Measurements from ENCODE around the gene SERINC5.

The SERINC5 gene

DNA sequence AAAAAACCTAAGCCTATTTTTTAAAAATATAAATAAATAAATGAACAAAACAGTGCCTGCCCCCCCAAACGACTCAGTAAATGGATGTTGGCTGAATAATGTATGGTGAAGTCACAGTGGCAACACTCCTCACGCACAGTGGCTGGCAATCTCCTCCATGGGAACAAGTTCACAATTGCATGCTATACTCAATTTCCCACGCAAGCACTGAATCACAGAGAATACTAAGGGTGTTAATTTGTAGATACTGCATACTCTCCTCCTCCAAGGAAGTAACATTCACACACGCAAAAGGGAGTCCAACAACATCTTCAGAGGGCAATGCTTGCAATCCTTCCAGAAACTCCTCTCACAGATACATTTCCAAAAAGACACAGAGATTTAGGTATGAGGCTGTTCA is 47.5 kb downstream of the SERINC5 start:
- TF ChIP-seq CTCF (conservative IDR thresholded peaks at IDR 0.05; ENCODE audit: low read depth, low read length), result no peak
- no peaks in the 10 kb centered on the region for H3K27me3 ChIP-seq (ENCODE audit: insufficient read depth, low read depth)
- H3K4me1 ChIP-seq (ENCODE audit: low read depth, poor library complexity, severe bottlenecking), result peaks cover 9% of the 10 kb centered on the region
- no peak overlapping the region for H3K9ac ChIP-seq
- H3K27ac ChIP-seq, result no peak overlapping the region
- H4K20me1 ChIP-seq (ENCODE audit: insufficient read depth), result no peaks in the 10 kb centered on the region; the same call in 1 of the 2 replicates
- H3K4me3 ChIP-seq (IDR thresholded peaks at IDR 0.05; ENCODE audit: insufficient read depth, low read depth, low read length), result no peak overlapping the region
- H2AFZ ChIP-seq (ENCODE audit: low read depth), result no peak overlapping the region
- H3K4me2 ChIP-seq, result no peak overlapping the region
- H3K79me2 ChIP-seq (ENCODE audit: insufficient read depth, low read depth), result peaks cover 12% of the 10 kb centered on the region; the same call in 1 of the 2 replicates
- H3K36me3 ChIP-seq (ENCODE audit: insufficient read depth), result no peaks in the 10 kb centered on the region

DNA sequence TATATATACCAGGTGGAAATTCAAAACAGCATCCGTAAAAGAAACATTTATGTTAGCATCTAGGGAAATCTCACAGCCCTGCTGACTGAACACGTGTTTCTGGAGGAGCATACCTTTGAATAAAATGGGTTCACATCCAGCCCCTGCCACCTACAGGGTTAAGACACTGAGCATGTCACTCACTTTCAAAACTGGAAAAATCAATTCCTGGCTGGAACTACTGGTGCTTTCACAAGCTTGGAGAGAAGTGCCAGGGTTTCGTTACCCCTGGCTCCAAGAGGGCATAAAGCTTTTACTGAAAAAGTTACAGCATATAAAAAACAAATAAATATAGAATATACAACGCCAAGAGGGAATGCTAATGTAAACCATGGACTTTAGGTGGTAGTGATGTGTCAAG is 48.0 kb downstream of the SERINC5 start:
- TF ChIP-seq CTCF (conservative IDR thresholded peaks at IDR 0.05; ENCODE audit: low read depth, low read length), result no peak
- Histone ChIP-seq H3K9ac (no peak overlapping the region), H3K27ac (no peak overlapping the region), H3K36me3 (ENCODE audit: insufficient read depth) (no peaks in the 10 kb centered on the region), H3K4me1 (ENCODE audit: low read depth, poor library complexity, severe bottlenecking) (peaks cover 9% of the 10 kb centered on the region), H2AFZ (ENCODE audit: low read depth) (no peak overlapping the region), H3K79me2 (ENCODE audit: insufficient read depth, low read depth) (peaks cover 12% of the 10 kb centered on the region; the same call in 1 of the 2 replicates), H3K4me2 (no peak overlapping the region), H3K4me3 (IDR thresholded peaks at IDR 0.05; ENCODE audit: insufficient read depth, low read depth, low read length) (no peak overlapping the region), H4K20me1 (ENCODE audit: insufficient read depth) (no peaks in the 10 kb centered on the region; the same call in 1 of the 2 replicates), H3K27me3 (ENCODE audit: insufficient read depth, low read depth) (no peaks in the 10 kb centered on the region)

DNA sequence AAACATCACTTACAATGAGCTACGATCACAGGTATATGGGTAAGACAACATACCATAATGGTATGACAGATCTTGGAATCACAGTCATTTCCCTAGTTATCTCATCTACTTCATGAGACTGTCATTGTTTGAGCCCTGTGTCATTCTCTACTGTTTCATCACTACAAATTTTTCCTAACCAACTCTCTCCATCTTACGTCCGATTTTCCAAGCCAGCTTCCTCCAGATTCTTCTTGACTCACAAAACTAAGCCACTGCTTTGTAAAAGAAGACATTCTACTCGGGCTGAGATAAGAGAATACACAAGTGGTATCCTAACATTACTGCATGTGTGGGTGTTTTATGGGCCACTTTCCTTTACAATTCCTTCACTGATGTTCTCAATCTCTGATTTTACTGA is 49.6 kb downstream of the SERINC5 start:
- H3K79me2 ChIP-seq (ENCODE audit: insufficient read depth, low read depth), result peaks cover 8% of the 10 kb centered on the region; the same call in 1 of the 2 replicates
- TF ChIP-seq CTCF (conservative IDR thresholded peaks at IDR 0.05; ENCODE audit: low read depth, low read length), result no peak
- H3K4me1 ChIP-seq (ENCODE audit: low read depth, poor library complexity, severe bottlenecking), result peaks cover 9% of the 10 kb centered on the region
- H3K4me2 ChIP-seq, result no peak overlapping the region
- no peak overlapping the region for H3K9ac ChIP-seq
- no peak overlapping the region for H3K27ac ChIP-seq
- H3K4me3 ChIP-seq (IDR thresholded peaks at IDR 0.05; ENCODE audit: insufficient read depth, low read depth, low read length), result no peak overlapping the region
- no peak overlapping the region for H2AFZ ChIP-seq (ENCODE audit: low read depth)
- no peaks in the 10 kb centered on the region; the same call in 1 of the 2 replicates for H4K20me1 ChIP-seq (ENCODE audit: insufficient read depth)
- H3K36me3 ChIP-seq (ENCODE audit: insufficient read depth), result no peaks in the 10 kb centered on the region
- H3K27me3 ChIP-seq (ENCODE audit: insufficient read depth, low read depth), result no peaks in the 10 kb centered on the region

DNA sequence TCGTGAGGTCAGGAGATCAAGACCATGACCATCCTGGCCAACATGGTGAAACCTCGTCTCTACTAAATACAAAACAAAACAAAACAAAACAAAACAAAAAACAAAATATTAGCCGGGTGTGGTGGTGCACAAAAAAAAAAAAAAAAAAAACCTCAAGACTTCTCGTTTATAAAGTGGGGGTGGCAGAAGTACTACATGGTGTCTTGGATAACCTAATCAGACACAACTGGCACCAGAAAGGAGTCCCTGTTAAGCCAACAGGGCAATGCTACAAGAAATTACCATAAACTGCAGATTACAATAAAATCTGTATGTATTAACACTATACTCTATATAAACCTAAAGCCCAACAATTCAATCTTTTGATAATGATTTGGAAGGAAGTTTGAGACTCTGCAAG is 50.0 kb downstream of the SERINC5 start:
- Histone ChIP-seq H3K79me2 (ENCODE audit: insufficient read depth, low read depth) (peaks cover 8% of the 10 kb centered on the region; the same call in 1 of the 2 replicates), H3K27me3 (ENCODE audit: insufficient read depth, low read depth) (no peaks in the 10 kb centered on the region), H4K20me1 (ENCODE audit: insufficient read depth) (no peaks in the 10 kb centered on the region; the same call in 1 of the 2 replicates), H3K4me1 (ENCODE audit: low read depth, poor library complexity, severe bottlenecking) (peaks cover 9% of the 10 kb centered on the region), H3K9ac (no peak overlapping the region), H3K4me3 (IDR thresholded peaks at IDR 0.05; ENCODE audit: insufficient read depth, low read depth, low read length) (no peak overlapping the region), H3K27ac (no peak overlapping the region), H2AFZ (ENCODE audit: low read depth) (no peak overlapping the region), H3K36me3 (ENCODE audit: insufficient read depth) (no peaks in the 10 kb centered on the region), H3K4me2 (no peak overlapping the region)
- TF ChIP-seq CTCF (conservative IDR thresholded peaks at IDR 0.05; ENCODE audit: low read depth, low read length), result no peak

All from KMS-11 (cell line).